Activated CD4-positive, alpha-beta T cell treated with anti-CD3 and anti-CD28 coated beads, Interleukin-2, amount 50 U/mL, for 4 hours (primary cell): ENCODE data around the gene ELOA2.
"Not testable (repeated sequence)": the region's sequence is repeated elsewhere in the genome, so short reads cannot be mapped to it uniquely, and the experiment has no call there.

Experiments used
- DNase-seq, 2 experiments: peaks; one replicate each; pipeline ENCODE4 v3.0.0-alpha.2; 2020

Gene ELOA2

GRCh38 chr18:47019870-47020269, 15.6 kb downstream of the ELOA2 start:
- not testable (repeated sequence) for DNase-seq
